Heart left ventricle (tissue), 13 donors: Measurements from ENCODE around the gene ATG2B.

Experiments
- CTCF ChIP-seq, 12 donors: fragments of 200-600 bp; sonication (generic) in 4 of 12; IDR thresholded peaks; one replicate each; pipeline versions ENCODE4 v1.5.0 to v1.8.0; 2018 to 2022; ENCODE audit warnings: antibody characterized with exemption in 12 of 12, mild to moderate bottlenecking in 5 of 12
- POLR2A ChIP-seq, 2 donors: fragments of 450-650 bp; IDR thresholded peaks; one replicate each; pipeline ENCODE4 v1.6.1; 2017; ENCODE audit warnings: antibody characterized with exemption in 2 of 2, mild to moderate bottlenecking in 2 of 2, moderate library complexity in 2 of 2
- donor health status: ischemic (EF 13 %, LVEDD 7.1; RV severe dilation, severe dysfunction).
- donor health status: DM: no; HTN: yes; CAD: no.
- donor health status: DM: no; HTN: no; CAD: no.
- donor health status: ischemic (EF 25% LVEDD 6.9; RV normal size, moderate dysfunction).
- donor health status: ischemic (EF 25% LVEDD 5.7; RV mildly dilated, moderate dysfunction).
- donor health status: ischemic (EF 35%, LVEDD 5.7; RV mildly dilated, moderate dysfunction).
- donor health status: nonischemic (EF 11% LVEDD 7.7; RV severe dilation, severe dysfunction).
- donor health status: DM: yes; HTN: yes; CAD: no.
- donor health status: PGD.
- donor health status: ischemic (EF 29% LVEDD 5.4; RV normal size, mild dysfunction).
- donor health status: nonischemic (EF 23%, LVEDD 6.1; RV moderate dilation, normal function).

- TF ChIP-seq CTCF (IDR thresholded peaks at IDR 0.05) (no peak), POLR2A (IDR thresholded peaks at IDR 0.05) (no peak)
These were observed 110.7 kb downstream of the ATG2B start for GRCh38 chr14:96252323-96252998.
